T47D (cell line): ENCODE data around the gene AMER2.
A peak's percentile ranks its signal among the peaks of the same experiment; 100 is the strongest.

Source experiments
- DNase-seq, 2 experiments: peaks; one replicate each; pipeline versions ENCODE4 v3.0.0 to v3.0.0-alpha.2; 2011 to 2012; ENCODE audit warnings: low read depth in 1 of 2, low spot score in 1 of 2
- JUND ChIP-seq: IDR thresholded peaks from 2 replicates; pipeline ENCODE4 v1.6.1; 2012; ENCODE audit warnings: low read depth
- in situ Hi-C: cut with HindIII; loops from 2 replicates; pipeline ENCODE4 v1.10.0; 2016; ENCODE audit warnings: low sequenced_read_pairs, low pct_unique_long_range_greater_than_20kb

AMER2 gene

GRCh38 chr13:25171517-25172302 is at the start of gene AMER2:
Gene AMER2, minus strand, starts transcription at chr13:25172288. Its CDS starts 669 bp downstream, at chr13:25171619.
- in situ Hi-C loops: no loop called here
- no peak for DNase-seq

DNA sequence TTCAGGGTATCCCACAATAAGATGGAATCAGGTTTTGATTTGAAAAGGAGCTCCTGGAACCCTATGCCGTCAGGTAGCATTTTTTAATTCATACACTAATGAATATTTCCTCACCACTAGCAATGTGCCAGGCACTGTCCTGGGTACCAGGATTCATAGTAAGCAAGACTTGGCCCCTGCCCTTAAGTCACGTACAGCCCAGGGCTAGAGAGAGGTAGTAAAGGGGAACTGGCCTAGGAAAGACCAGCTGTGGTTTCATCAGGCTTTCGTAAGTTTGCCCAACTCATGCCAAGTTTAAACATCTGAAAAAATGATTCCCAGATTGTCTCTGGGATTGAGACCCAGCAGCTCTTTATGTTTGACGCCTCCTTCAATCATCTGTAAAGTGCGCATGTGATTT is 45.9 kb upstream of the AMER2 start:
- in situ Hi-C loops: no loop called here
- no peak for DNase-seq
- TF ChIP-seq JUND: no peak

More at GRCh38 chr13:25171517-25172302, at the start of gene AMER2:
- no peak for TF ChIP-seq JUND

GRCh38 chr13:25217023-25217885 is 45.2 kb upstream of the AMER2 start:
- no peak for DNase-seq
- TF ChIP-seq JUND: no peak
- in situ Hi-C loops: no loop called here

- in situ Hi-C loops: no loop called here
- TF ChIP-seq JUND: no peak
- no peak for DNase-seq
Measured at GRCh38 chr13:25215253-25215575, 43.1 kb upstream of the AMER2 start.

DNA sequence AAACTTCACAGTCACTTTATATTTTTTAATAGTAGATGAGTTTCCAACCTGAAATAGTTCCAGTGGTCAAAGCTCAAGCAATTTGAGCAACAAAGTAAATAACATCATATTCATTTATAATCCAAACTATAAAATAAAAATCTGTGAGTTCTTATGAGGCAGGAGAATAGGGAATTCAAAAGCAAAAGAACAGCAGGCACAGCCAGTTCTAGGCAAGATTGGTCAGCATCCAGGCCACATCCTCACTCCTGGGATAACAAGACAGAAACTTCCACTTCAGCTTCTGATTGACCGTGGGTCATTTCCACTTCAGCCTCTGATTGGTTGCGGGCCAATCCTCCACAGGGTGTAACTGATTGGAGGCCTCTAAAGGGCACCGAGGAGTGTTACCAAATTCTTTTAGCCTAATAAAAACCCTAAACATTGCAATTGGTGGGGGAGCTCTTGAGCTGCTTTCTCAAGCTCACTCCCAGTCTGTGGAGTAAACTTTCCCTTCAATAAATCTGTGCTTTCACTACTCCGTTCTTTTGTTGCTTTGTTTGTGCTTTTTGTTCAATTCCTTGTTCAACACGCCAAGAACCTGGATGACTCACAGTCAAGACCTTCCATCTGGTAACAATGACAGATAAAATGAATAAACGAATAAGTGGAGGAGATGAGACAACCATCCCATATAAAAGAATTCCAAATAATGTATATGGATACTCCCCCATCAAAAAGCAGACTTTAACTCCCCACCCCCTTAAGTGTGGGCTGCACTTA is 42.6 kb upstream of the AMER2 start:
- in situ Hi-C loops: no loop called here
- DNase-seq: no peak
- TF ChIP-seq JUND: no peak

DNA sequence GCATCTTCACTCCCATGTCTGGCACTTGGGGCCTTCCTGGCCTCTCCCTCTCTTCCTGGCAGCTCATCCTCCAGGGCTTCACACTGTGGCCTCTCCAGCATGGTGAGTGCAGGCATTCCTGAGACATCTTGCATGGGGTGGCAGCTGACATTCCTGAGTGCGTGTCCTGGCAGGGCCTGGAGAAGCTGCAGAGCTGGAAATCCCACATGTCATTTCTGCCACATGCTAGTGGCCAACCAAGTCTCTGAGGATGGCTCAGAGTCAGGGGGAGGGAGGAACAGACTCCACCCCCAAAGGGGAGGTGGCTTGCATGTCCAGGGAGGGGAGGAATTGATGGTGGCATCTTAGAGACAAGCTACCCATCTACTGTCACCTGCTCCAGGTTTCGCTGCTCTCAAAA is 41.6 kb upstream of the AMER2 start:
- in situ Hi-C loops: no loop called here
- DNase-seq: peak; percentile 21 to 93
- TF ChIP-seq JUND: no peak

- no peak for DNase-seq
- TF ChIP-seq JUND: no peak
- in situ Hi-C loops: no loop called here
Measured at GRCh38 chr13:25210842-25211569, 38.9 kb upstream of the AMER2 start.

- no peak for TF ChIP-seq JUND
- in situ Hi-C loops: no loop called here
- DNase-seq: no peak
Measured at GRCh38 chr13:25207291-25207810, 35.3 kb upstream of the AMER2 start.

DNA sequence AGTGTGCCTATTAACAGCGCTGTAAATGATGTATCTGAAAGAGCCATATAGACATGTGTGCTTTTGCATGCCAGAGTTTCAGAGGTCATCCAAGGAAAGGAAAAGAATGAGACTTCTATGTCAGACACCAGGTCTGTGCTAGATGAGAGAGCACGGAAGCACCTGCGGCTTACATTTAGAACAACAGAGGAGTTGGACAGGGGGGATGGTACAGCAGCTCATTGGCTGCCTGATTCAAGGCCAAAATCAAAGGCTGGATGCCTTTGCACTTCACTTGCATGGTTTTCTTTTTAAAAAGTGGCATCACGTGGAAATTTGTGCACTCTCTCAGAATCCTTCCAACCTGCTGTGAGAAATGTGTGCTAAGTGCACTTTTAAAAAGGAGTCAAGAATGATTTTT is 32.8 kb upstream of the AMER2 start:
- no peak for TF ChIP-seq JUND
- in situ Hi-C loops: no loop called here
- no peak for DNase-seq

GRCh38 chr13:25203127-25203740 is 31.1 kb upstream of the AMER2 start:
- in situ Hi-C loops: no loop called here
- DNase-seq: no peak
- TF ChIP-seq JUND: no peak

GRCh38 chr13:25200783-25201182 is 28.7 kb upstream of the AMER2 start:
- TF ChIP-seq JUND: no peak
- no peak for DNase-seq
- in situ Hi-C loops: no loop called here
